Activated T-cell treated with anti-CD3 and anti-CD28 coated beads for 48 hours (primary cell): ENCODE results near the gene SEC16A.

ENCODE experiments used
- DNase-seq: peaks from one replicate; pipeline ENCODE4 v3.0.0-alpha.2; 2020; ENCODE audit warnings: low read depth

The SEC16A gene, protein sequence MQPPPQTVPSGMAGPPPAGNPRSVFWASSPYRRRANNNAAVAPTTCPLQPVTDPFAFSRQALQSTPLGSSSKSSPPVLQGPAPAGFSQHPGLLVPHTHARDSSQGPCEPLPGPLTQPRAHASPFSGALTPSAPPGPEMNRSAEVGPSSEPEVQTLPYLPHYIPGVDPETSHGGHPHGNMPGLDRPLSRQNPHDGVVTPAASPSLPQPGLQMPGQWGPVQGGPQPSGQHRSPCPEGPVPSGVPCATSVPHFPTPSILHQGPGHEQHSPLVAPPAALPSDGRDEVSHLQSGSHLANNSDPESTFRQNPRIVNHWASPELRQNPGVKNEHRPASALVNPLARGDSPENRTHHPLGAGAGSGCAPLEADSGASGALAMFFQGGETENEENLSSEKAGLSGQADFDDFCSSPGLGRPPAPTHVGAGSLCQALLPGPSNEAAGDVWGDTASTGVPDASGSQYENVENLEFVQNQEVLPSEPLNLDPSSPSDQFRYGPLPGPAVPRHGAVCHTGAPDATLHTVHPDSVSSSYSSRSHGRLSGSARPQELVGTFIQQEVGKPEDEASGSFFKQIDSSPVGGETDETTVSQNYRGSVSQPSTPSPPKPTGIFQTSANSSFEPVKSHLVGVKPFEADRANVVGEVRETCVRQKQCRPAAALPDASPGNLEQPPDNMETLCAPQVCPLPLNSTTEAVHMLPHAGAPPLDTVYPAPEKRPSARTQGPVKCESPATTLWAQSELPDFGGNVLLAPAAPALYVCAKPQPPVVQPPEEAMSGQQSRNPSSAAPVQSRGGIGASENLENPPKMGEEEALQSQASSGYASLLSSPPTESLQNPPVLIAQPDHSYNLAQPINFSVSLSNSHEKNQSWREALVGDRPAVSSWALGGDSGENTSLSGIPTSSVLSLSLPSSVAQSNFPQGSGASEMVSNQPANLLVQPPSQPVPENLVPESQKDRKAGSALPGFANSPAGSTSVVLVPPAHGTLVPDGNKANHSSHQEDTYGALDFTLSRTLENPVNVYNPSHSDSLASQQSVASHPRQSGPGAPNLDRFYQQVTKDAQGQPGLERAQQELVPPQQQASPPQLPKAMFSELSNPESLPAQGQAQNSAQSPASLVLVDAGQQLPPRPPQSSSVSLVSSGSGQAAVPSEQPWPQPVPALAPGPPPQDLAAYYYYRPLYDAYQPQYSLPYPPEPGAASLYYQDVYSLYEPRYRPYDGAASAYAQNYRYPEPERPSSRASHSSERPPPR (N-terminal part only)

DNA sequence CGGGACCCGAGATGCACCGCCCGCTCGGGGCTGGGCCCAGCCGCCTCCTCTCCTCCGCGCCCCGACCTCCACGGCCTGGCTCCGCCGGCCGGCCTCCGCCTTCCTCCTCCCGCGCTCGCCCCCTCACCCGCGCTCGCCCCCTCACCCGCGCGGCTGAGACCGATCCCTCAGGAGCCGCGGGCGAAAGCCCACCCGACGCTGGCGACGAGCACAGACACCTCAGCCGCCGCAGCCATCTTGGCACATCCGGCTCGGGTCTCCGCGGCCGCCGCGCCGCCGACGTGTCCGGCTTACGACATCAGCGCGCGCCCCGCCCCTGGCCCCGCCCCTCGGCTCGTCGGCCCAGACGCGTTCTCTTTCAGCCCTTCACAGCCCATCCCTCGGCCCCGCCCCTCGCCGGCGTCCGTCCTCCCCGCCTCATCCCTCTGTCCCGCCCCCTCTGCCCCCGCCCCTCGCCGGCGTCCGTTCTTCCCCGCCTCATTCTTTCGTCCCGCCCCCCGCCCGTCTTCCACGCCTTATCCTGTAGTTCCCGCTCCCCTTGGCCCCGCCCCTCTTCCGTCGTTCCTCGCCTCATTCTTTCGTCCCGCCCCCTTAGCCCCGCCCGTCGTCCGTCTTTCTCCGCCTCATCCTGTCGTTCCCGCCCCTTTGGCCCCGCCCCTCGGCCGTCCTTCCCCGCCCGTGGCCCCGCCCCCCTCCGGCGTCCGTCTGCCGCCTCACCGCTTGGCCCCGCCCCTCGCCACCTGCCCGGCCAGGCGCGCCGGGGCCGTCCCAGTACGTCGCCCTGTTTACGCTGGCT lies at the start of gene SEC16A:
Gene SEC16A (minus strand): TSS at position 248 of the 796 bp plus-strand sequence. CDS start 5,425 bp downstream, outside the sequence.
- DNase-seq, result peak; percentile 99

DNA sequence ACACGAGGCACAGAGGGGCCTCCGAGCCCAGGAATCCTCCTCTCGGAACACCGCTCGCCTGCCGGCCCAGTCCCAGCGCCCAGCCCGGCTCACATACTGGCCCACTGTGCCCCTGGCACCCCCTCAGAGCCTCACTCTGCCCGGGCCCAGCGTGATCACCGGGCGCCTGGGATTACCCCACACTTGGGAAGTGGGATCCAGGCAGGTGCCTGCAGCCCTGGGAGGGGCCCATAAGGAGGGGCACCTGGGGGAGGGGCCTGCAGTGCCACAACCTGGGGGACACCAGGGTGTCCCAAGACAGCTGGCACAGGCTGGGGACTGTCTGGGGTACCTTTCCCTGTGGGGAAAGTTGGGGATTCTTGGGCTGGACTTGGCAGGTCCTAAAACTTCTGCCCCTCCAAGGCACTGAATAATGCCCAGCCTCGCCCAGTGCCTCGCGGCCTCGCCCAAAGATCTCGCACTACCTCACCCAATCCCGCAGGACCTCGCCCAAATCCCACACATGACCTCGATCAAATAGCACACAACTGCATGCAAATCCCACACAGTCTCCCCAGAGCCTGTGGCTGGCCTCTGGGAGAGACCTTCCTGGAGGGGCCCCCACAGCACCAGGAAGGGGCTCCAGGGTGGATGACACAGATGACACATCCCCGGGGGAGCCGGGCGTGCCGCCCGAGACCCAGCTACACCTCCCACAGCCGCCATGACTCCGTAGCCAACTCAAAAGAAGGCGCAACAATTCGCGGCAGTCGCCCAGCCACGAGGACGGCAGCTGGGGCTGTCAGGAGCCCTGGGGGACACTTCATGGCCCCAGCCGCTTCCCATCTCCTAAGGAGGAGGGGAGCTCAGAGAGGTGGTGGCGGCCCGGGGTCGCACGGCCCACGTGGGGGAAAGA lies 49.3 kb upstream of the SEC16A start:
- no peak for DNase-seq

DNA sequence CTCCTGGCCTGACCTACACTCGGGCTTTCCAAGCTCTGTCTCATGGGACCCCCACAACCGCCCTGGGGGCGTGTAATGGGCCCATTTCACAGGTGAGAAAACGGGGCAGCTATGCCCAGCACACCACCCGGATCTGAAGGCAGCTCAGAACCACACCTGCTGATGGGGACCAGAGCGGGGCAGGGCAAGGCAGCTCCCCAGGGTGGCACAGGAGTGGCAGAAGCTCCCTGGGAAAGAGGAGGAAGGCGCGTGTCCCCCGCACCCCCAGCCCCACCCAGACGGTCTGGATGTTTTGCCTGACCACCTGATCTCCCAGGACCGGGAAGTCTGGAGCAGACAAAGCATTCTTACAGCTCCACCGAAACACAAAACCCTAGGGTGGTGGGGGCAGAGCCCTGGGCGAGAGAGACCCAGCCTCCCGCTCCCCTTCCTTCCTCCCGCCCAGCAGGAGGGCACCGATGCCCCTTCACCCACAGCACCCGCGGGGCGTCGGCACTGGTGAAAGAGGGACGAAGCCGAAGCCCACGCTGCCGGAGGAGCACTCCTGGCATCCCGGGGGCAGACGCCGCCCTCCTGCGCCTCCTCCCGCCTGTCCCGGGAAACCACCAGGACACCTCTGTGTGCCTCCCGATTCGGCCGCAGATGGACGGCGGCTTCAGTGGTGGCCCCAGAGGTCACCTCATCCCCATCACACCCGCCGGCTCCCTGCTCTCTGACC lies 48.5 kb upstream of the SEC16A start:
- no peak for DNase-seq

DNA sequence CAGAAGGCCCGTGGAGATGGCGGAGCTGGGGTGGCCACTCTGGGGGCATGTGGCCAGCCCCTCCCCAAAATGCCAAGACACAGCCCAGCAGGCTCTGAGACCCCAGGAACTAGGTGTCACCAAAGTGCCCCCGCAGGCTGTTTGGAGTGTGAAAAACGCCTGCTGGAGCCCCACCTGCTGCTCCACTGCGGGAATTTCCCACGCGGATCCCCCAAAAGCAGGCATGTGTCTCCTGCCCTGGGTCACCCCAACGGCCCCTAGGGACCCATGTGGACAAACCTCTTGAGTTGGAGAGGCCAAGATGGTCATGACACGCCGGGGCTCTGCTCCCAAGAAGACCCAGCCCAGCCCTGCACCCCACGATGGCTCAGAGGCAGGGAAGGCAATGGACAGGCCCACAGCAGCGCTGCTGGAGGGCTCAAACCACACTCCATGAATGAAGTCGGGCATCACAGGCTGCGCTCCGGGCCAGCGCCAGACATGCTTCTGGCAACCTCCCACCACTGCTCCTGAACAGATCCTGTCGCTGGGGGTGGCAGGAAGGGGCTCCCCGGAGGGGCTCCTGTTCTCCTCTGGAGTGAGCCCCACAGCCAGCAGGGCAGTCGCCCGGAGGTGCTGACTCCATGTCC lies 47.7 kb upstream of the SEC16A start:
- no peak for DNase-seq

DNA sequence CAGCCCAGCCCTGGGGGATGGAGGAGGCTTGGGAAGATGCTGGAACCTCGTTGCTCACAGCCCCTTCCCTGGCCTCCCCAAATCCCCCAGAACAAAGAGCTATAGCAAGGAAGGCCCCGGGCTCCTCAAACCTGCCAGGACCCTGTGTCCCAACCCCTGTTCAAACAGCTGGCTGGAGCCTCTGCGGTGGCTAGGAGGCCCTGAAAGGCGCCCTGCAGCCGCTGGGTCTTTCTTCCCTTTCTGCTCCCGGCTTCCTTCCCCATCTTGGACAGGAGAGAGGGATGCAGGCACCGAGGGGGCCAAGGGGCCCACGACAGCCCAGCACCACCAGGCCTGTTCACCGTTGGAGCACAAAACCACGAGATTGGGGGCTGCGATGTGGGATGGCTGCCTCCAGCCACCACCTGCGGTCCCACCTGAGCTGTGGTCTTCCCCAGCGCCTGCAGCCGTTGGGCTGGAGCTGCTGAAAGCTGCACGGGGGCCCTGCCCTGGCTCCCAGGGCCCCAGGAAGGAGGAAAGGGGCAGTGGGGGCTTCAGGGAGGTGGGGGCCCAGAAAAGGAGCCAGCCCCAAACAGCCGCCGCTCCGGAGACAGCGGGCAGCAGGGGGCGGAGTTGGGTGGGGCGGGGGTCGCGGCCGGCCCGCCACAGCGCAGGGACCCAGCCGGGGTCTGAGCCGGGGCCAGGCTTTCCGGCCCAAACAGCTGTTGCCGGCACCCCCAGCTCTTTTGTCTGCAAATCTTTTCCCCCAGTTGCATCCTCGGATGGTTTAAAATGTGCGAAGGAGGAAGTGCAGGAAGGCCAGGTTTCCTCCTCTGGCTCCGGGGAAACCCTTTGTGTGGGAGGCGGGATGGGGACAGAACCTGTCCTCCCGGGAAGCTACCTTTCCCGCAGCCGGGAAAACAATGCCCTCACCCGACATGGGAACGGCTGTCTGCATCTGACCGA lies 46.9 kb upstream of the SEC16A start:
- no peak for DNase-seq

DNA sequence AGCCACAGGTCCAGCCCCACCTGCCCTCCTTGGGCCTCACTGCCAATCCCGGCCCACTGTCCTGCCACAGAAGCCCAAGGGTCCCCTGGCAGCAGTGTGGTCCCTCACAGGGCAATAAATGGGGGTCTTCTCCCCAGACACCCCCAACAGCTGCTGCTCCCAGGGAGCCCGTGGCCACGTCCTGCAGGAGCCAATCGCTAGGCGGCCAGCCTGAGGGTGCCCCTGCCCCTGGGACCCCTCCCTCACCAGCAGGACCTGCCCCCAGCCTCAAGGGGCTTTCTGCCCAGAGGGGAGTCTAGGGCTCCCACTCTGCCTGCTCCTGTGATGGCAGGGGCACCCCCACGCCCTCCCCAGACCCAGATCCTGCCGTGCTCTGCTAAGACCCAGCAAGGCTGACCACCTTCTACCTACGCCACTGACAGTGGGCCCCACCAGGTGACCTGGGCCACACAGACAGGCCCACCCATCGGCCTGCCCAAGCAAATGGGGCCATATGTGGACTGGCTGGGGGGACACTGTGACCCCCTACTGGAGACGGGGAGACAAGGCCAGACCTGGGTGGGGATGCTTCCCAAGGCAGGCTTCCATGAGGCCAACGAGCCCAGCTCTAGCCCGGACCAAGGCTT lies 46.0 kb upstream of the SEC16A start:
- DNase-seq, result no peak

DNA sequence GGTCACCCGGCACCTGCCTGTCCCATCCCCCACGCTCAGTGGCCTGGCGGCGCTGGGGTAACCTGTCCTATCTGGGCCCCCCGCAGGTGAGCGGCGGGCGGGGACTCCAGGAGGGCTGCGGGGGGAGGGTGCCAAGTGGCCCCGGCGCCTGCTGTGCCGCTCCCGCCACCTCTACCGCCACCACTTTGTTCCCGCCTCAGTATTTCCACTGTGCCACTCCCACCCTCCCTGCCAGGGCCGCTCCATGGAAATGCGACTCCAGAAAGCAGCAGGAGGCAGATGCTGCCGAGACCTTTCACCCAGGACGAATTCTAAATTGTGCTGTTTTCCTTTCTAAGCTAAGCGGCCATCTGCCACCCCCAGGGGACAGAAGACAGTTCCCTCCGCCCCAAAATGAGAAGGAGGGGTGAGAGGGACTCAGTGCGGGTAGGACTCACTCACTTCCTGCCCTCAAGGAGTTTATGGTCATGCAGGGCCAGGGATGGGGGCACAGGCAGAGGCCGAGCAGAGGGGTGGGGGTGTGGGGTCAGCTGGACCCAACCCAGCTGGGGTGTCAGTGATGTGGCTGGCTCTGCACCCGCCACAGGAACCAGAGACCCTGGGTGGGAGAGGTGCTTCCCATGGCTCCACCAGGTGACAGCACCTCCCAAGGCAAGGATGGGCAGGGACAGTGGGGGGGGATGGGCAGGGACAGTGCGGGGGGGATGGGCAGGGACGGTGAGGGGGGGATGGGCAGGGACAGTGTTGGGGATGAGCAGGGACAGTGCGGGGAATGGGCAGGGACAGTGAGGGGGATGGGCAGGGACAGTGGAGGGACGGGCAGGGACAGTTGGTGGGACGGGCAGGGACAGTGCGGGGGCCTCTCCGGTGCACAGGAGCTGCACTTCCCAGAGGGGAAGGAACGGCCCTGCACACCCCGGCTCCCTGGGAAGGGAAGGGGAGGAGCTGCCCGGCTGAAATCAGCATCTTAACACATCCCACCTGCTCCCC lies 45.2 kb upstream of the SEC16A start:
- DNase-seq, result no peak

DNA sequence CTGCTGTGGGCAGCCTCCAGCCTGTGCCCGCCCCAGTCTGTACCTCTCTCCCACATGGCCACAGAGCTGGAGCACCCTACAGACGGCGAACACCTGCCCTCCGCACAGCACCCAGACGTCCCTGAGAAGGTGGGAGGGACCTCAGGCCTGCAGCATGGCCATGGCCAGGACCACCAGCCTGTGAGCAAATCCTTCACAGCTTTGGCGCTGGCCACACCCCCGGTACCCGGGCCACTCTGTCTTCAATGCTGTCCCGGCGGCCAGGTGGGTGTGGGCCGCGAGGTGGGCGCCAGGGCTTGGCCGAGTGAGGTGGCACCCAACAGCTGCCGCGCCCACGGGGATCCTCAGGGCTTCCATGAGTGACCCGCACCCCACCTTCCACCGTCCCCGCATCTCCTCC lies 44.3 kb upstream of the SEC16A start:
- no peak for DNase-seq

DNA sequence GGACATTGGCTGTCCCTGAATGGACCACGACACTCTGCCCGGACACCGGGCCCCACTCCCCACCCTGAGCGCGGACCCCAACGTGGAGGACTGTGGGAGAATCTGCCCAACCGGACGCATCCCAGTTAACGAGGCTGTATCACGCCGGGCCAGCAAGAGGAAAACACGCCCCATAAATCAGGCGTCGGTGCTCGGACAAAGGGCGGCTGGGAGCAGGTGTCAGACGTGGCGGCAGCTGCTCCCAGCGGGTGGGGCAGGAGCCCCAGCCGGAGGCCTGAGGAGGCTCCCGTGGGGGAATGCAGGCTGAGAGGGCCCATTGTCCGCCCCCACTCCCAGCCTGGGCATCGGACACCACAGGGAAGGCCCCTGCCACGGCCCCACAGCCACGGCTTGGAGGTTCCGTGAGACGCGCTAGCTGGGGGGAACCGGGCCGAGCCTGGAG lies 43.8 kb upstream of the SEC16A start:
- DNase-seq, result no peak

DNA sequence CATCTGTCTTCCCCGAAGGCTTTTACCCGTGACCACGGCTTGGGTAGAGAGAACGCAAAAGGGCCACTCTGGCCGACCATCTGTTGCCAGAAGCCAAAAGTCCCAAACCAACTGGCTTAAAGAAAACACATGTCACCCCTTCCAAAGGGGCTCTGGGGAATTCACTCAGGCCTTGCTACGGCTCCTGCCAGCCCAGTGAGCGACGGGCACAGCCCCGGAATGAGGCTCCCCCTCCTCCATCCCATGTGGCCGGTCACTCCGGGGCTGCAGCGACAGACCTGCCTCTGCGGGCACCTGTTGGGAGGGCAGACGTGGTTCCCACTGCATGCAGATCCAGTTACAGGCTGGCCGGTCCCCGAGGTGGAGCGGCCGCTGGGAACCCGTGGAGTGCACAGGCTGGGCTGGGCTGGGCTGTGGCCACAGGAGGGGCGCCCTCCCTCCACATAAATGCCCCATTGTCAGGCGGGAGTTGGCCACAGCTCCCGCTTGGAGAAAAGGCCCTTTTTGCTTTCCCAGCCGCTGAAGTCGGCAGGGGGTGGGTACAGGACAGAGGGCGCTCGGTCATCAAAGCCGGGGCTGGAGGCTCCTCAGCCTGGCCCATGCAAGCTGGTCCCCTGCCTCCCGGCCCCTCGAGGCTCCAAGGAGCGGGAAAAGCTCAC lies 43.1 kb upstream of the SEC16A start:
- DNase-seq, result no peak

DNA sequence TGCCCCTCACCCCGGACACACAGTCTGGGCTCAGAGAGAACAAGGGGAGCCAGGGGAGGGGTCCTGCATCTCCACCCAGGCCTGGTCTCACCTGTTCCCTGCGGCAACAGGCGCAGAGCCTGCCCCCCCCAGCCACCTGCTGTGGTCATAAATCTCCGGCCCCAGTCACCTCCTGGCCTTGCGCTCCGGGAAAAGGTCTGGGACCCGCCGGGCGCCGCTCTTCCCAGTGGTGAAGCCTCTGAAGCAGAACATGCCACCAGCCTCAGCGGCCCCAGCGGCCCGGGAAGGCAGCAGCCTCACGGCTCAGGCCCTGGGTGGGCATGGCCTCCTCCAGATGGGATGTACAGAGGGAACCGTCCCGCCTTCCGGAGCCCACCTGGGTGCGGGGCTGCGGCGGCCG lies 42.4 kb upstream of the SEC16A start:
- no peak for DNase-seq

DNA sequence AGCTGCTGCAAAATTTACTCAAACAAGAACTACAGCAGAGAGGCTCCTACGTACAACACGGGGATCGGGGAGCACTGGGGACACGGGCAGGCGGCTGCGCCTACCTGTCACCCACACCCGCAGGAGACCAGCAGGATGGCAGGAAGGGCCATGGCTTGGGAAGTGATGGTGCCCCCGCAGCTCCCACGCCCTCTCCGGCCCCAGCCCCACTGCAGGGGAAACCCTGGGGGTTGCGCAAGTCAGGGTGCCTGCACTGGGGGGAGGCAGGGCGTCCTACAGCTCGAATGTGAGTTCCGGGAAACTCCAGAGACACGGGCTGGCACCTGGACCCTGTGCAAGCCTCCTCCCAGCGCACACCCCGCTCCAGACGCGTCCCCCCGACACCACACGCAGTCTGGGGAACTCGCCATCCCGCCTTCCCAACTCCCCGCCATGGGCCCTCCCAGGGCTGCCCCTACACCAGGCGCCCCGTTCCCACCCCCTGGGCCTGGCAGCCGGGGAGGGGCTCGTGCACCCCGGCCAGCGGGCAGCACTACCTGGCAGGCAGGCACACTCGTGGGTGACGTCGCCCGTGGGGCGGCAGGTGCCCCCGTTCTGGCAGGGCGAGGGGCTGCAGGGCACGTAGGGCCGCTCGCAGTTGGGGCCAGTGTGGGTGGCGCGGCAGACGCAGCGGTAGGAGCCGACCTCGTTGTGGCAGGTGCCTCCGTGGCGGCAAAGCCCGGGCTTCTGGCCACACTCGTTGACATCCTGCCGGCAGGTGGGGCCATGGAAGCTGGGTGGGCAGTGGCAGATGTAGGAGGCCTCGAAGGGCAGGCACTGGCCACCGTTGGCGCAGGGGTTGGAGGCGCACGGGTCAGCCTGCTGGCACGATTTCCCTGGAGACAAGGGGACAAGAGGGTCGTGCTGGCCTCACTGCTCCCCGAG lies 39.7 kb upstream of the SEC16A start:
- no peak for DNase-seq

DNA sequence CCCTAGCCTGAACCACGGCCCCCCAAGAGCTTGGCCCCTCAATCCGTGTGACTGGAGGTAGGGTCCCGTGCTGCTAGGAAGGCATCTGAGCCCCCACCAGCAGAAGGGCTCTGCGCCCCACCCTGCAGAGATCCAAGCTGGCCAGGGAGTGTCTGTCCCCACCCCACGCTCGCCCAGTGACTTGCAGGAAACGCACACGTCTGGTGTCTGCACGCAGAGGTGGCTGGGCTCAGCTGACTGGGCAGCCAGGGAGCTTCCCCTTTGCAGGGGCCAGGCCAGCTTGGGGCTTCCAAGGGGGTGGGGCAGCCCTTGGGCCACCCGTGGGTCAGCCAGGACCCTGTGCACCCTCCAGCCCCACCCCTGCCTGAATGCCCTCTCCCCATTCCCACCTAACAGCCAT lies 38.7 kb upstream of the SEC16A start:
- DNase-seq, result no peak

DNA sequence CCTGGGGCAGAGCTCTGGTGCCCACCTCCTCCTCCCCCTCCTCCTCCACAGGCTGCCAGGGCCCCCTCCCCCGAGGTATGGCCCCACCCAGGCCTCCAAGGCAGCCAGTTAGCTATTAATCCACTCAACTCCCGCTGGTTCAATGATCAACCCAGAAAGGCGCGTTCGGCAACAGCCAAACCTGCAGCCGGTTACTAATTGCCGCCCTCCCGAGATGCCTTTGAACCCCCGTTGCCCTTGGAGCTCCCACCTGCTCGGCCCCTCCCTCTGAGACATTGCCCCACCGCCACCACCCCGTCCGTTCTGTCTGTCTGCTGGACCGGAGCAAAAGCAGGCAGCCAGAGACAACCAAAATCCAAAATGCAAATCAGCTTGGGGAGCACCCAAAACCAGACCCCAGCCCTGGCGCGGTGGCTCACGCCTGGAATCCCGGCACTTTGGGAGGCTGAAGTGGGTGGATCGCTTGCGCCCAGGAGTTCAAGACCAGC lies 37.3 kb upstream of the SEC16A start:
- DNase-seq, result no peak
